B cell (primary cell): Measurements from ENCODE around the gene GOLGA6L10. TPM values are rescaled to one million over a fixed set of nuclear protein-coding genes. Genes with fewer than 3 reads are reported as not detected.
"Not testable (repeated sequence)": the region's sequence is repeated elsewhere in the genome, so short reads cannot be mapped to it uniquely, and the experiment has no call there.

Experiments used
- ATAC-seq: fragments of 200-7000 bp; cut with Tn5 transposase; one replicate; pipeline ENCODE4 v1.10.0; 2021; ENCODE audit warnings: low read depth, mild to moderate bottlenecking, moderate number of reproducible peaks, moderate library complexity
- CTCF ChIA-PET: fragments of 350-600 bp; sonication (Branson Sonifier 250); formaldehyde crosslinking; loops from one replicate; lab custom pipeline; 2021; ENCODE audit warnings: antibody characterized with exemption, inconsistent platforms; lab: Charles Lee
- POLR2A ChIA-PET: fragments of 350-600 bp; sonication (Branson Sonifier 250); formaldehyde crosslinking; loops from one replicate; lab custom pipeline; 2021; ENCODE audit warnings: antibody characterized with exemption; lab: Charles Lee
- DNase-seq: peaks from one replicate; pipeline ENCODE4 v3.0.0; 2013
- H2AFZ ChIP-seq: 2 replicates; pipeline ENCODE4 v1.6.1; 2012; ENCODE audit warnings: mild to moderate bottlenecking, low read depth, low read length; ENCODE audit not compliant: insufficient read depth, poor library complexity, severe bottlenecking
- H3K27ac ChIP-seq, 2 donors: 1 replicate in 1 of 2; 2 replicates in 1 of 2; pipeline ENCODE4 v1.5.1; 2012 to 2013; ENCODE audit warnings: low read length in 2 of 2, mild to moderate bottlenecking in 2 of 2, moderate library complexity in 1 of 2
- H3K27me3 ChIP-seq, 4 experiments: fragments of 200-600 bp in 1 of 4; sonication (generic) in 1 of 4; replicated peaks in 1 of 4; 1 replicate in 2 of 4; 2 replicates in 2 of 4; pipeline versions ENCODE4 v1.6.1 to v1.7.0; 2013 to 2016; ENCODE audit warnings: low read length in 3 of 4, mild to moderate bottlenecking in 2 of 4, mixed read lengths in 1 of 4, moderate library complexity in 1 of 4; ENCODE audit not compliant: insufficient read depth in 4 of 4, control insufficient read depth in 3 of 4; ENCODE audit errors: control extremely low read depth in 1 of 4
- H3K36me3 ChIP-seq, 2 experiments: replicated peaks in 1 of 2; 1 replicate in 1 of 2; 2 replicates in 1 of 2; pipeline versions ENCODE4 v1.6.1 to v1.7.1; 2013; ENCODE audit warnings: low read length in 1 of 2; ENCODE audit not compliant: insufficient read depth in 2 of 2, control insufficient read depth in 1 of 2; ENCODE audit errors: control extremely low read depth in 1 of 2, extremely low read depth in 1 of 2
- H3K4me1 ChIP-seq, 2 donors: fragments of 200-600 bp in 1 of 2; sonication (generic) in 1 of 2; 1 replicate in 1 of 2; 2 replicates in 1 of 2; pipeline versions ENCODE4 v1.5.1 to v1.6.1; 2013 to 2017; ENCODE audit warnings: low read length in 2 of 2; ENCODE audit not compliant: control insufficient read depth in 2 of 2, insufficient read depth in 2 of 2
- H3K4me2 ChIP-seq: replicated peaks from 2 replicates; pipeline ENCODE3; 2012; ENCODE audit warnings: mild to moderate bottlenecking, low read depth, low read length; ENCODE audit not compliant: poor library complexity, severe bottlenecking
- H3K4me3 ChIP-seq, 5 experiments: fragments of 200-600 bp in 1 of 5; sonication (generic) in 1 of 5; 1 replicate in 3 of 5; 2 replicates in 2 of 5; pipeline versions ENCODE4 v1.5.1 to v1.7.0; 2011 to 2016; ENCODE audit warnings: low read length in 4 of 5, mild to moderate bottlenecking in 4 of 5, low read depth in 2 of 5, control low read depth in 1 of 5, moderate library complexity in 1 of 5; ENCODE audit not compliant: insufficient read depth in 1 of 5; ENCODE audit errors: control extremely low read depth in 1 of 5, extremely low read depth in 1 of 5
- H3K79me2 ChIP-seq: fragments of 200-600 bp; sonication (generic); one replicate; pipeline ENCODE4 v1.6.0; 2016; ENCODE audit warnings: low read length; ENCODE audit not compliant: control insufficient read depth, insufficient read depth
- H3K9ac ChIP-seq: fragments of 200-600 bp; sonication (generic); 2 replicates; pipeline ENCODE4 v1.6.1; 2017; ENCODE audit warnings: mild to moderate bottlenecking, low read length, moderate library complexity
- H3K9me3 ChIP-seq, 3 donors: one replicate each; pipeline versions ENCODE4 v1.6.1 to v1.7.1; 2013; ENCODE audit warnings: low read length in 2 of 3; ENCODE audit not compliant: control insufficient read depth in 2 of 3, insufficient read depth in 1 of 3; ENCODE audit errors: control extremely low read depth in 1 of 3
- H4K20me1 ChIP-seq: 2 replicates; pipeline ENCODE4 v1.6.0; 2012; ENCODE audit warnings: mild to moderate bottlenecking, low read length; ENCODE audit not compliant: insufficient read depth, control insufficient read depth, poor library complexity, severe bottlenecking
- H3K27ac Mint-ChIP-seq: one replicate; pipeline ENCODE4 v1.8.0; 2021; ENCODE audit warnings: mixed read lengths
- H3K27me3 Mint-ChIP-seq: one replicate; pipeline ENCODE4 v1.8.0; 2021; ENCODE audit warnings: mixed read lengths
- H3K4me1 Mint-ChIP-seq: one replicate; pipeline ENCODE4 v1.8.0; 2021; ENCODE audit warnings: mixed read lengths
- H3K4me3 Mint-ChIP-seq: one replicate; pipeline ENCODE4 v1.8.0; 2021; ENCODE audit warnings: mixed read lengths
- H3K9me3 Mint-ChIP-seq: one replicate; pipeline ENCODE4 v1.8.0; 2022; ENCODE audit warnings: mixed read lengths; ENCODE audit not compliant: insufficient read depth
- WGBS: methylation state at CpG from one replicate; pipeline ENCODE4 v1.1.5; 2013; ENCODE audit warnings: missing lambda C conversion rate; ENCODE audit not compliant: insufficient coverage; 5-methylcytosine and 5-hydroxymethylcytosine counted together
- intact Hi-C: fragments of 100-400 bp; cut with micrococcal nuclease; formaldehyde crosslinking; loops from one replicate; pipeline ENCODE4 v1.10.0; 2022
- polyA plus RNA-seq: library from polyadenylated mRNA; depleted of rRNA; stranded (reverse); fragments of >200 nt; gene quantifications from 2 replicates; pipeline ENCODE4 v1.2.3, GENCODE V29; 2012
- total RNA-seq, 2 donors: library from RNA; stranded (reverse); fragments of 120-200 nt in 1 of 2; gene quantifications; 1 replicate in 1 of 2; 2 replicates in 1 of 2; pipeline versions ENCODE4 v1.2.3 to v1.2.4, GENCODE V29; 2013 to 2022

GOLGA6L10 gene
- total and polyA plus RNA-seq, 2 donors (not counting 1 experiment from before 2014, with no cell fraction given): 0.73 to 1.1 TPM

DNA sequence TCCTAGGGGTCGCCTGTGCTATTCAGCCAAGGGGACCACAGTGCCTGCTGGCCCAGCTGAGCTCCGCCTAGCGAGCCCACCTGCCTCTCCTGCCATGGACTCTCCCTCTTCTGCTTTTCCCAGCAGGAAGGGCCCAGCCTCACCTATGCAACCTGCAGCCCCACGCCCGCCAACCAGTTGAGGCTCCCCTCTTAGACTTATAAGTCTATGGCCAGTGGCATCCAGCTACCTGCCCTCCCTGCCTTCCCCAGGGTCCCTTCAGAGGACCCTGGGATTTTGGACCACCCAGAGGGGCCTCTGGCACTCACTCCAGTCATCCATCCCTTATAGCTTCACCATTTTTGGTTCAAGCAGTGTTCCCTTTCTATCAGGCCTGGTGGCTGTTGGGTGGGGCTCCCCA lies 12.2 kb downstream of the GOLGA6L10 start:
- H3K27ac ChIP-seq, H3K4me1 Mint-ChIP-seq, H3K27ac Mint-ChIP-seq, H4K20me1 ChIP-seq, DNase-seq, H2AFZ ChIP-seq, H3K9ac ChIP-seq, H3K4me3 ChIP-seq, POLR2A ChIA-PET, H3K9me3 Mint-ChIP-seq, H3K36me3 ChIP-seq, H3K4me1 ChIP-seq, H3K4me2 ChIP-seq, H3K4me3 Mint-ChIP-seq, H3K9me3 ChIP-seq, H3K27me3 ChIP-seq, H3K79me2 ChIP-seq, CTCF ChIA-PET, intact Hi-C loops, H3K27me3 Mint-ChIP-seq, ATAC-seq: not testable (repeated sequence)
- 93% methylated on average over 2 of the region's 5 CpGs for WGBS

DNA sequence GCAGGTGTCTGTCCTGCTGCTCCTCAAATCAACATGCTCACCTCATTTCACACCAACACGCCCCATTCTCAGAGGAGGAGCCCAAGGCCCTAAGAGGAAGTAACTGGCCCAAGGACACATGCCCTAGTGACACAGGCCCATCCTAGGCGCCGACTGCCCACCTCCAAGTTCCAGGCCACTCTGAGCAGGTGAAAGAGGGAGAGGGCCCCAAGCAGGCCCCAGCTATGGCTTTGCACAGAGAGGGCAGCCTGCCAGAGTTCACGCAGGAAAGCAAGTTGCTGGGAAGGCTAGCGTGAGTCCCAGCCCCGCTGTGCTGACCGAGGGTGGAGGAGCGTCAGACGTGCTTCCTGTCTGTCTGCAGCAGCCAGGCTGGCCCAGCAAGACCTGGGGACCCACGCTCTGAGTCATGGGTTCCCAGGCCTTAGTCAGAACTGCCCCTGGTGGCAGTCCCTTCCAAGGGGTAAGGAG lies 13.1 kb downstream of the GOLGA6L10 start:
- H3K9me3 Mint-ChIP-seq, H3K36me3 ChIP-seq, H3K4me3 ChIP-seq, H3K4me3 Mint-ChIP-seq, H2AFZ ChIP-seq, DNase-seq, H3K9ac ChIP-seq, H3K27ac ChIP-seq, H3K27ac Mint-ChIP-seq, H3K79me2 ChIP-seq, H3K4me2 ChIP-seq, H3K4me1 Mint-ChIP-seq, CTCF ChIA-PET, H3K9me3 ChIP-seq, intact Hi-C loops, H3K27me3 ChIP-seq, H3K4me1 ChIP-seq, H3K27me3 Mint-ChIP-seq, H4K20me1 ChIP-seq, POLR2A ChIA-PET: not testable (repeated sequence)
- whole genome bisulfite sequencing: no CpG with 5 or more reads among the region's 10 CpGs
- peak; percentile 24 for ATAC-seq

DNA sequence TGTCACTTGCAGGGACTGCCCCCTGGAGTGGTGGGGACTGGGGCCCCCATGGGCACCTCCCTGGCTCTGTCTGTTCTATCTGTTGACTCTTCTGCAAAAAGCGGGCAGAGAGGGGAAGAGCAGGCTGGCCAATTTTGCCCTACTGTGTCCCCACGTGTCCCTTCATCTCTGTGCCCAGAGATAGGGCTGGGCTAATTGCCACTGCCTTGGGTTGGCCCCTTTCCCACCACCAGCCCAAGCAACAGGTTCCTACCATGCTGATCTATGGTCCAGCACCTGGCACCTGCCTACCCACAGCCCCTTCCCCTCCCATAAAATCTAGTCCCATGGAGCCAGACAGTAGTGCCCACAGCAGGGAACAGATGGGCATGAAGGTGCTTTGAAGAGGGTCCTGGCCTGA lies 14.3 kb downstream of the GOLGA6L10 start:
- H4K20me1 ChIP-seq, H3K9ac ChIP-seq, H3K27me3 Mint-ChIP-seq: not testable (repeated sequence)

DNA sequence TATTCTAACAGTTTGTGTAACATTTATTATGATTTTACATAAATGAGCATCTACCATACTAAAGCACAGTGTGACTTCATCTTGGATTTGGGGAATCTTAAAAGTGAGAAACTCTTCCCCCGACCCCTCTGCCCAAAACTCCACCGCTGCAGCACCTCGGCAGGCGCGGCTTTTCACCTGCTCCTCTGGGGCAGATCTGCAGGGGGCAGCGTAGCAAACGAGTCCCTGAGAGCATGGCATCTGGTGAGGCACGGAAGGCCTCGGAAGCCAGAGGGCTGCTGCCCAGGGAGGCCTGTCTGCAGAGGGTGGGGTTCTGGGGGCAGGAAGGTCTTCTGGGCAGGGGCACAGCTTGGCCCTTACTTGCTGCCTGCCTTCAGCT lies 14.7 kb downstream of the GOLGA6L10 start:
- intact Hi-C loops: not testable (repeated sequence)

More for the DNA sequence above, 14.3 kb downstream of the GOLGA6L10 start:
- POLR2A ChIA-PET, CTCF ChIA-PET, H3K36me3 ChIP-seq, H3K27ac Mint-ChIP-seq, H3K4me1 ChIP-seq, H3K79me2 ChIP-seq, H3K4me2 ChIP-seq, ATAC-seq, H3K4me3 ChIP-seq, H3K9me3 ChIP-seq, H3K27ac ChIP-seq, intact Hi-C loops, H3K27me3 ChIP-seq, DNase-seq, H3K4me3 Mint-ChIP-seq, H3K9me3 Mint-ChIP-seq, H2AFZ ChIP-seq, H3K4me1 Mint-ChIP-seq: not testable (repeated sequence)
- 80% methylated on average over 2 of the region's 2 CpGs for WGBS

More for the DNA sequence above, 14.7 kb downstream of the GOLGA6L10 start:
- H3K79me2 ChIP-seq, H3K4me2 ChIP-seq, H3K4me1 ChIP-seq, H3K27ac Mint-ChIP-seq, H3K4me3 Mint-ChIP-seq, H4K20me1 ChIP-seq, H3K36me3 ChIP-seq, CTCF ChIA-PET, H3K4me1 Mint-ChIP-seq, H3K9me3 Mint-ChIP-seq, H3K27me3 ChIP-seq, H3K27me3 Mint-ChIP-seq, H2AFZ ChIP-seq, H3K9ac ChIP-seq, ATAC-seq, H3K27ac ChIP-seq, DNase-seq, H3K4me3 ChIP-seq, POLR2A ChIA-PET, H3K9me3 ChIP-seq: not testable (repeated sequence)
- no CpG with 5 or more reads among the region's 9 CpGs for WGBS
